Endothelial cell (in vitro differentiated cells): ENCODE results near the gene APBA3. TPM values are rescaled to one million over a fixed set of nuclear protein-coding genes. Genes with fewer than 3 reads are reported as not detected.

ENCODE experiments used
- DNase-seq: peaks from one replicate; pipeline ENCODE4 v3.0.0; 2021; ENCODE audit warnings: low spot score
- H3K27ac Mint-ChIP-seq: one replicate; pipeline ENCODE4 v1.8.0; 2021; ENCODE audit warnings: mixed read lengths, inconsistent platforms; ENCODE audit not compliant: unreplicated experiment
- H3K27me3 Mint-ChIP-seq: one replicate; pipeline ENCODE4 v1.8.0; 2021; ENCODE audit warnings: mild to moderate bottlenecking, moderate library complexity, mixed read lengths, inconsistent platforms; ENCODE audit not compliant: unreplicated experiment
- H3K36me3 Mint-ChIP-seq: one replicate; pipeline ENCODE4 v1.8.0; 2021; ENCODE audit warnings: mild to moderate bottlenecking, low read depth, mixed read lengths, inconsistent platforms; ENCODE audit not compliant: unreplicated experiment
- H3K4me1 Mint-ChIP-seq: one replicate; pipeline ENCODE4 v1.8.0; 2021; ENCODE audit warnings: mild to moderate bottlenecking, mixed read lengths, inconsistent platforms; ENCODE audit not compliant: unreplicated experiment
- H3K4me3 Mint-ChIP-seq: one replicate; pipeline ENCODE4 v1.8.0; 2021; ENCODE audit warnings: mild to moderate bottlenecking, mixed read lengths, inconsistent platforms; ENCODE audit not compliant: unreplicated experiment
- H3K9me3 Mint-ChIP-seq: one replicate; pipeline ENCODE4 v1.8.0; 2021; ENCODE audit warnings: mixed read lengths, inconsistent platforms; ENCODE audit not compliant: unreplicated experiment
- CTCF ChIP-seq: fragments of 200-600 bp; sonication (generic); IDR thresholded peaks from one replicate; pipeline ENCODE4 v1.5.0; 2021; ENCODE audit warnings: antibody characterized with exemption; ENCODE audit not compliant: unreplicated experiment
- total RNA-seq: library from RNA; stranded (reverse); fragmentation: NEBNext Ultra II Directional; extraction: Animal tissue kit (Norgen Biotek cat#: 25700); gene quantifications from one replicate; pipeline ENCODE4 v1.2.1, GENCODE V29; 2021; ENCODE audit not compliant: unreplicated experiment

The APBA3 gene
- total RNA-seq, 1 donor from 2014 or later, result 23.8 TPM

GRCh38 chr19:3773814-3774515 is 12.5 kb upstream of the APBA3 start:
- Mint-ChIP-seq H3K36me3 (peaks cover 5% of the 10 kb centered on the region), H3K27ac (no peak overlapping the region), H3K4me3 (no peak overlapping the region), H3K27me3 (peaks cover 10% of the 10 kb centered on the region), H3K9me3 (no peaks in the 10 kb centered on the region), H3K4me1 (no peaks in the 10 kb centered on the region)
- DNase-seq, result no peak
- no peak for TF ChIP-seq CTCF

- Mint-ChIP-seq H3K27me3 (peaks cover 12% of the 10 kb centered on the region), H3K27ac (no peak within 1 kb of the TSS), H3K9me3 (no peaks in the 10 kb centered on the region), H3K36me3 (peaks cover 7% of the 10 kb centered on the region), H3K4me1 (no peaks in the 10 kb centered on the region), H3K4me3 (peak within 1 kb of the TSS; percentile 14)
- TF ChIP-seq CTCF, result no peak
- DNase-seq, result no peak
Observed at GRCh38 chr19:3771906-3772455, 10.5 kb upstream of the APBA3 start, which contains the start of gene RAX2. RAX2 (minus strand) TSS chr19:3772228; CDS start chr19:3771742, 486 bp downstream.

GRCh38 chr19:3771000-3771905 is 9.8 kb upstream of the APBA3 start:
- Mint-ChIP-seq H3K9me3 (no peaks in the 10 kb centered on the region), H3K4me1 (no peaks in the 10 kb centered on the region), H3K4me3 (peak overlapping the region; percentile 14), H3K27me3 (peaks cover 14% of the 10 kb centered on the region), H3K36me3 (peaks cover 8% of the 10 kb centered on the region), H3K27ac (no peak overlapping the region)
- no peak for TF ChIP-seq CTCF
- DNase-seq, result no peak

- Mint-ChIP-seq H3K27ac (no peak overlapping the region), H3K9me3 (no peaks in the 10 kb centered on the region), H3K27me3 (peaks cover 14% of the 10 kb centered on the region), H3K36me3 (peaks cover 8% of the 10 kb centered on the region), H3K4me1 (no peaks in the 10 kb centered on the region), H3K4me3 (no peak overlapping the region)
- no peak for DNase-seq
- no peak for TF ChIP-seq CTCF
Observed at GRCh38 chr19:3770136-3770999, 8.9 kb upstream of the APBA3 start.
